ENCODE measurements around the gene DENND1B.

DENND1B gene

DNA sequence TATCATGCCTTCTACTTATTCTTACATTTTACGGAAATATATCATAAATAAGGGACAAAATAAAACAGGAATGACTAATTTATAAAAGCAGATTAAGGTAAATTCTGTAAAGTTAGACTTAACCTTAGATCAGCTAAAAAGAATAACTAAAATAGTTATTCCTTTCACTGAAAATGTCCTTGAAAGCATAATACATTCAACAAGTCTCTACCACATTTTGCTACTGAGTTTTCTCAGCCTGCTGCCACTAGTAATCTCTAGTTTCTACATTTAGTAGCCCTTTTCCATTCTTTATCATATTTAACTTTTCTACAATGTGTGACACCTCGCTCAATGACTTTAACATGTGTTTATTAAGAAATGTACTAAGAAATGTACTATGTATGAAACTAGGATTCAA, 89.0 kb downstream of the DENND1B start:
- DNase-seq (ENCODE audit: low read depth in 2 of 2), result no peak

DNA sequence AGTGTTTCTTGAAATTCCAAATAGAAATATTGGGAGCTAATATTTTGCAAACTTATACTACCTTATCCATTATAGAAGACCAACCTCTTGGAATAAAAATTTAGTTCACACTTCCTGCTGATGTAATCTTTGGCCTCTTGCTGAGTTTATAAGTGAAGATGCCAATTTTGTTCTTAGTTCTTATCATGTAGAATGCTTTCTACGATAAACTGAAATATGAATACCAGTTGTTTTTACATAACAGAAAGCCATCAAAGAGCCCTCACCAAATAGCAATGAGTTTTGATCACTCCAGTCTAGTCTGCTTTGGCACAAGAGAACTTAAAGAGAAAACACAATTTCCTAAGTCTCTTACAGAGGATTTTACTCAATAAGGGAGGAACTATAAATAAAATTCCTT, 89.5 kb downstream of the DENND1B start:
- DNase-seq (ENCODE audit: low read depth in 2 of 2), result no peak

DNA sequence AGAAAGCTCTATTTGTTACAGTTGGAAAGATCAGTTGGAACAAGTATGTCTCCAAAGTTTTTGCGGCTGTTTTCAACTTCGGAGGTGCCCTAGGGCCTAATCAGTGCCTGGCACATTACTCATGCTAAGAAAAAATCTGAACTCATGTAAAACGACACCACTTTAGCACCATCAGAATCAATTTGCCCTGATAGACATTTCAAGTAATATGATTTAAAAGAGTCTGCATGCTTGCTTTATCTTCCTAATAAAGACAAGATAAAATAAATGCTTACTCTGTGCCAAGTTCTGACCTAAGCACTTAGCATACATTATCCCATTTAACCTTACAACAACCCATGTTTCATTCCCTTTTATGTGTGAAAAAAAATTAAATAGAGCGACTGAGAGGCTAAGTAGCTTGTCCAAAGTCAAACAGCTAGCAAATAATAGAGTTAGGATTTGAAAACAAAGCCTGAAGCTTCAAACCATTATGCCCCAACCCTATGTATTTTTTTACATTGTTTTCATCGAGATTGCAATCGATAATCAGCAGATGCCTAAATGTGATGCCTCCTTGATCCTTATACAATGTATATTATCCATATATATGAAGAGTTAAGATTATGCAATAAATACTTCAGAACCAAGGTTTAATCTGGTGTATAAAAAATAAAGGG, 91.3 kb downstream of the DENND1B start:
- no peak for DNase-seq (ENCODE audit: low read depth in 2 of 2)

DNA sequence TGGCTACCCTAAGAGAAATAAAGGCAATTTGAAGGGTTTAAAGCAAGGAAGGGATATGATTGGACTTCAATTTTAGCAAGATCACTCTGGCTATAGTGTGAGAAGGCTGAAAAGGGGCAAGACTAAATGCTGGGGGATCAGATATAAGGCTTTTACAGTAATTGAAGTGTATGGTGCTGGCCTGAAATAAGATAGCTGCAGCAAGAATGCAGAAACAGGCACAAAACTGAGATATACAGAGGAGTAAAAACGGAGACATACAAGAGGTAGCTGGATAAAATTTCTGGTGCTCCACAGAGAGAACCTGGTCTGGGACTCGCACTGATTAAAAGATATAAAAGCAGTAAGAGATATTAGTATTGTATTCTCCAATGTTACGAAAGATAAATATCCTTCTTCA, 92.0 kb downstream of the DENND1B start:
- no peak for DNase-seq (ENCODE audit: low read depth in 2 of 2)

DNA sequence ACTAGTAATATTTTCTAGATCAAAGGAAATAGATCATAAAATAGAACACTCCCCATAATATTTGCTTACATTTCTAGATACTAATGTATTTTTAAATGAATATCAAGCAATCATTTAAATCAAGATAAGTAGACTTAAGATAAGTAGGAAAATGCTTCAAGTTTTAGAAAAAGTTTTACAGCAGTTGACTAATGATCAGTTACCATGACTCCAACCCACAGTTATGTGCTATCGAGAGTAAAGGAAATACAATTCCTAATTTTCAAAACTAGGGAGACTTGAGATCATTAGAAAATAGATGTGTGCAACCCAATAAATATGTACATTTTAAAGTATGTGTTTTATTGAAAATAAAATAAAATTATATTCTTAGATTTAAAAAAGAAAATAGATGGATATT, 95.0 kb downstream of the DENND1B start:
- no peak for DNase-seq (ENCODE audit: low read depth in 2 of 2)

DNA sequence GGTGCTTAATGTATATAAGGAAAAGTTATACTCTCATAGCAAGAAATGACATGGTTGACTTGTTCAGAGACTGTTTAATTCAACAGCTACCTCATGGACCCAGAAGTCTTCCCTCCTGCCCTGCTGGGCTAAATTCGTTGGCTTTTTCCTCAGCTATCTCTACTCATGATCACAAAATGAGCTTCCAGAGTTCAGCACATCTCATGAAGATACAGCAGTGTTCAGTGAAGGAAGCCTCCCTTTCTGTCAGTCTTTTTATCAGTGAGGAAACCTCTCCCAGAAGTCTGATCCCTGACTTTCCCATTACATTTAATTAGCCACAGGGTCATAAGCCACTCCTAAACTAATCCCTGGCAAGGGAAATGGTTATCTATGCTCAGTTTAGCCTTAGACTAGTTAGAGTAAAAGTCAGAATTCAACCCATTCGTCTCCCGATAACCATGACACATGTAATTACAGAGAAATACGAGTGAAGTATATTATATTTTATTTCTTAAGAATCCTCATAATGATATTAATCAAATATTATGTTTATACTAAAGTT, 97.5 kb downstream of the DENND1B start:
- DNase-seq (ENCODE audit: low read depth in 2 of 2), result no peak

DNA sequence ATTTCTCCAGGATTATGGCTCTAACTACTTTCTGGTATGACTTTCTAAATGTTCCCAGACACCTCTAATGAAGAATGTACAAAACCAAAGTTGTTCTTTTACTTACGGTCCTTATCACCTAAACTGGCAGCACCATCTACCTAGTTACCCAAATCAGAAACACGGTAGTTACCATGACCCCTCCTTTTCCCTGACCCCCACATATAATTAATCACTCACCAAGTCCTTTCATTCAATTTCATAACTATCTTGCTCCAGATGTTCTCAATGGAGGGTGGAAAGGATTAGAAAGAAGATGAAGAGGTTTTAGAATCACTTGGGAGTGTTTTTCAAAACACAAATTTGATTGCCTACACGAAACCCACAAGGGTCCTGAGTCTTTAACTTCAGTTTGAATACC, 98.0 kb downstream of the DENND1B start:
- no peak for DNase-seq (ENCODE audit: low read depth in 2 of 2)

DNA sequence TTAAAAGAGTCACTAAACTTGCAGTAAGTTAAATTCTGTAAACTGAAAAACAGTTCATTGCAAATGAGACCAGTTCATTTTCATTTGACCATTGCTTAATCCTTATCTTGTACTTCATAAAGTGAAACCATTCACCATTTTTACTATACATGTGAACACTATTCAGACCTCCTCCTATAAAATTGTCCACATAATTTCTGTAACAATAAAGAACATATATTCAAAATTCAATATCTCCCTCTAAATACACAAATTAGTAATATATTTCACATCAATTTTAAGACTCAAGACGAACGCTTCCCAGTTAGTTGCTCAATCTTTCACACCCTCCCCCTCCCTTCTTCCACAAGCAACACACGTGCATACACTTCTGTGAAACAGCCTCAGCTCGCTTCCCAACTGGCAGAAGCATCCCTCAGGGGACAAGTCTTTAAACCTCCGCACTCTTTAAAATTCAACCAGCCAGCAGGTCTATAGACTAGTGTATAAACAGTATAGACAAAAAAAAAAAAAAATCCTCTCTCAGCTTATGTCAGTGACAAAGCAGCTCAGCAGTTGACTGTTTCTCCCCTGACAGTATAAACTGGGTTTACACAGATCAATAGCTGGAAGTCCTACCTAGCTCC, 99.6 kb downstream of the DENND1B start:
- DNase-seq (ENCODE audit: low read depth in 2 of 2), result no peak

DNA sequence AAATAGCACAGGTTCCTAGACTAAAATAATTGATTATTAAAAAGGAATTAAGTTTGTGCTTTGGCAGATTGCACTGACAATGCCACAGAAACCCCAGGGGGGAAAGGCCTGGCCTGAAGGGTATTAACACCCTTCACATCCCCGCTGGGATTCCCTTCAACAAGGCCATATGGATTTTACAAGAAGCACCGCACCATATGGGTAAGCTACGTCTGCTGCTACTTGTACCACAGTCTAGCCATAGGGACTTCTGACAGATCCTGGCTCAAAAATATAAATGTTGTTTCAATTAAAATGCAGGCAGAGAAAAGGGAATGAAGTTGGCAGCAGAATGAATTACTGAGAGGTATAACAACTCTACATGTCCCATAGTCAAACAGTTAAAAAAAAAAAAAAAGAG, 101.0 kb downstream of the DENND1B start:
- DNase-seq (ENCODE audit: low read depth in 2 of 2), result no peak

DNA sequence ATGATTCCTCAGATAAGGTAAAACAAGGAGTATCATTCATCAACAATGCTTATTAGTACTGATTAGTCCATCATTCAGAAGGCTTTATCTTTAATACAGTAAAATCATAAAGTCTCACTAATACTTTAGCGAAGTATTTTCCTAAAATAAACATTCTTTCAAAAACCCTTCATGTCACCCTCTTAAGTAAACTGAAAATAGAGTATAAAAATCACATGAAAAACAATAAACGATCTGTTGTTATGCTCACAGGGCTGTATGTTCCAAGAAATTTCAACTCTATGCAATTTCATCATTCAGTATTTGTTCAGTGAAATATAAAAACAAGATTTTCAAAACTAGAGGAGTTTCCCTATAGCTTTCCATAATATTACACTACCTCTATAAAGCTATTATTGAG, 102.0 kb downstream of the DENND1B start:
- DNase-seq (ENCODE audit: low read depth in 2 of 2), result no peak

DNA sequence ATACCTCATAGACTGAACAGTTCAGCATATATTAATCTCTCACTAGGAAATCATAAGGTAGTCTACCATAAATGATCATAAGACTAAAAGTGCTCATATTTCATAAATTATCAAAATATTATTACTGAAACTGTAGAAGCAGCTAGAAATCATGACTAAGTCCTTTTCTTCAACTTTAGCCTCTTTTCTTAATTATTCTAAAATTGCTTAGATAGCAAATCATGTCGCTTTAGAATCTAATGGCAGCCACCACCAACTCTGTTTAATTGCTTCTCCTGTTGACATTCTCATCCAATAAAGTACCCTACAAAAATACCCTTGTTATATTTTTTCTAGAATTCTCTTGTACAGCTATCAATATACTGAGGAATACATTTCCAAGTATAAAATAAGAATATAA, 102.9 kb downstream of the DENND1B start:
- DNase-seq (ENCODE audit: low read depth in 2 of 2), result no peak

DNA sequence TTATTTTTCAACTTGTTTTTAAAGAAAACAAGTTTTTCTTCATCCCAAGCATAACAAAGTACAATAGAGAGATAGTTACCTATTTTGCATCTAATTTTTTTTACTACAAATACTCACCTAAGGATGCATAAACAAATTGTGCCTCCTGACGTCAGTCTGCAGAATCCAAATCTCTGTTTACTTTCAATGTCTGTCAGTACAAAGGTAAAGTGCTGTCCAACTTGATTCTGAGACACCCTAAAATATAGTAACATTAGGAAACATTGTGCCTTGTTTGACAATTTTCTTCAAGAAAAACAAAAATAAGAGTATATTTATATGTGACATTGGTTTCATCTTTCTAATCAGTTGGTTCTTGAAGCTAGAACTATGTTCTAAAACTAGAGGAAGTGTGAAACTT, 103.4 kb downstream of the DENND1B start:
- DNase-seq (ENCODE audit: low read depth in 2 of 2), result no peak

DNA sequence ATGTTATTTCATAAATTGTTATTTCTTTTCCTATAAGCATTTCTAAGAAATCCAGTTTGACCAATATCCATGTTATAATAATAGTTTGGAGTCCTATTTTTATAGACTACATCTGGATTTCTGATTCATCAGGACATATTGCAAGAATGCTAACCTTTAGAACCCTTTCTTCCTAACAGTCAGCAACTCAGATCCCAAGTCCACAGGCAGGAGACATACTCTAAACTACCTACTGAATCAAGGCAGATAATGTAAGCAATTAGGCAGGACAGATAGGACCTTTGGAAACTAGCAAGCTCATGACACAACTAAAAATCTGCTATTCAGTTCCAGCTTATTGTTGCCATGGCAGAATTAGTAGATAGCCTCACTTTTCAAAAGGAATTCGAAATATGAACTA, 104.1 kb downstream of the DENND1B start:
- DNase-seq (ENCODE audit: low read depth in 2 of 2), result no peak

DNA sequence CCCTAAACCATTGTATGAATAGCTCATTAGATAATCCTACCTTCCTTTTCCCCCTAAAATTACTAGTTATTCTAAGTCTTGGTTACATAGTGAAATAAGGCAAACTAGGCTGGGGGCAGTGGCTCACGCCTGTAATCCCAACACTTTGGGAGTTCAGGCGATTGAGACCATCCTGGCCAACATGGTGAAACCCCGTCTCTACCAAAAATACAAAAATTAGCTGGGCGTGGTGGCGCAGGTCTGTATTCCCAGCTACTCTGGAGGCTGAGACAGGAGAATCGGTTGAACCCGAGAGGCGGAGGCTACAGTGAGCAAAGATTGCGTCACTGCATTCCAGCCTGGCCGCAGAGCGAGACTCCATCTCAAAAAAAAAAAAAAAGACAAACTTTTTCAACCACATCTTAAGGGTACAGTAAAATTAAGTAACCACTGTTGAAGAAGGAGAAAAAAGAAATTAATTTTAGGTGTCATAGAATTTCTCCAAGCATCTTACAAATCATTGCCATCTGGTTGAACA, 108.5 kb downstream of the DENND1B start:
- no peak for DNase-seq (ENCODE audit: low read depth in 2 of 2)

DNA sequence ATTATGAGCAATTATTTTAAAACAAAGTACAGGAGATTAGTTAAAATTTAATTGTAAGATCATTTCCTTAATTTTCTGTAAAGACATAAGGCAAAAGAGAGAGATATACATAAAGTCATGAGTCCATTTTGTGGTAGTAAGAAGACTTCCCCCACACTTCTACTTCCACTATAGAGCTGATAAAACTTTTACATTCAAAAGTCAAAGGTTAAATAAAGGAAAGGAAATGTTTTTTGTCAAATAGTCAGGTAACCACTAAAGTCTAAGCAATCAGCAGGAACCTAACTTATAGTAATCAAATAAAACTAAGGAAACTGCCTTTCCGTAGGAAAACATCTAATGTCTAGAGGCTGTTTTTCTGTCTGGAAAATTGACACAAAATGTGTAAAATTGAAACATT, 110.9 kb downstream of the DENND1B start:
- no peak for DNase-seq (ENCODE audit: low read depth in 2 of 2)

DNA sequence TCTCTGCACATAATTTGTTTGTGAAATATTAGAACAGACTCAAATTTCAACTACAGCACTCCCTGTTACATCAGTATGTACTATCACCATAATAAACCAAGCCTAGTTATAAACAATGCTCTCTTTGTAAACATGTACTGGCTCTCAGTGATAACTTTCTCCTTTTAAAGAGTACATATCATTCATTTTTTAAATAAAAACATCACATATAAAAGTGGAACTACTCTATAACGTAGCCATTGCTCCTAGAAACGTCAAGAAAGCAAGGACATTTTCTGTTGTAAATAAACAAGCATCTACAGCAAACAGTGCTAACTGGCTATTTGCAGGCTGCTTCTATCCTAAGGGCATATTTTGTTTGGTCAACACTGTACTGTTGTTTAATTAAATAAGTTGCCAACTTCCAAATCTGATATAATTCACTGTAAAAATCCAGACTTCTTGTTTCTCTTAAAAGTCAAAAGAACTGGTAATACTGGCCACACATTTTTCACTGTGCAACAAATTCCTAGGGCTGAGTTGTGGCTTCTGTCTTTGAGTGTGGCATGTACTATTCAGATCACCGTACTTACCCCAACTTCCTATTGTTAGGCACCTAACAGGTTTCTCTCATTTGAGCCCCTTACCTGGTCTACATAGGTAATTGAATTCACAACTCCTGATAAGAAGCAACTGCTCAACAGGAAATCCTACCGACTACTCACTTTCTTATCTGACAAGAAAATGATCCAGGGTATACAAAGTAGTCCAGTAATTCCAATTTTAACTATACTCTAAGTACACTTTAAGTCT, 111.9 kb downstream of the DENND1B start:
- DNase-seq (ENCODE audit: low read depth in 2 of 2), result no peak

DNA sequence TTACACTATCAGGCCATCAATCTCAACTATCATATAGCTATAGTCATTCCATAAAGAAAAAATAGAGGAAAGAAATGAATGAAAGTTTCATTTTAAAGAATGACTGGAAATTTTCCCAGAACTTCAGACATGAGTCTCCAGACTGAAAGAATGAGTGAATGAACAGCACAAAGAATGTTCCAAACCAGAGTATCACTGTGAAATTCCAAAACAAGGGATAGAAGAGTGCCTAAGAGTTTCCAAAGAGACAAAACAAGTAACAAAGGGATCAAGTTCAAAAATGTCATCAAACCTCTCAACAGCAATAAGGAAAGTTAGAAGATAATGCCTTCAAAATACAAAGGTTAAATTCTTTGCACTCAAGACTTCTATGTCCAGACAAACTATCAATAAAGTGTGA, 114.9 kb downstream of the DENND1B start:
- DNase-seq (ENCODE audit: low read depth in 2 of 2), result no peak

DNA sequence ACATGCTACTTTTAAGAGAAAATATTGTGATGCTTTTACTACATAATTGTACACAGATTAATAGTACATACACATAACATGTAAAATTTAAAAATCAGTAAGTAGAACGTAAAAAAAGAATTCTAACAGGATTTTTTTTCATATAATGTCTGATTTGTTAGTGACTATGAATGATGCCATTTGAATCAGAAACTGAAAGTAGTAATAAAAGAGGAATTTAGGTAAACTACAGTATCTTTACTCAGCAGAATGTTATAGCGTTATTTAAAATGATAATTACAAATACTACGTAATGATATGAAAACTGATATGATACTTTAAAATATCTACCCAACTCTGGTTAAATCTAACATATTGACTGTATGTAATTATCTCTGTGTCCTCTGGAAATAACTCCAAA, 116.1 kb downstream of the DENND1B start:
- no peak for DNase-seq (ENCODE audit: low read depth in 2 of 2)

DNA sequence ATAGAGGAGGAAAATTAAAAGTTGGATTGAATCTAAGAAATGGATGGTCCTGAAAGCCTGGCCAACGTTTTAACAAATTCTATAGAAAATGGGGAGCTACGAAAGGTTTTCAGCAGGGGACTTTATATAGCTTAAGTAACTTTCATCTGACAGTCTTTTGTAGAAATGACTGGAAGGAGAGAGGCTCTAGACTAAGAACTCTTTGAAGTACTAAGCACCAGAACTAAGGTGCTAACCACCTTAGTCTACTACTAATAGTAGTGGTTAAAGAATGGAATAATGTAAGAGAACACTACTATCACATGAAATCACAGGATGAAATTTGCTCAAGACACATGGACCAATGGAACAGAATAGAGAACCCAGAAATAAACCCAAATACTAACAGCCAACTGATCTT, 126.1 kb downstream of the DENND1B start:
- no peak for DNase-seq (ENCODE audit: low read depth in 2 of 2)

DNA sequence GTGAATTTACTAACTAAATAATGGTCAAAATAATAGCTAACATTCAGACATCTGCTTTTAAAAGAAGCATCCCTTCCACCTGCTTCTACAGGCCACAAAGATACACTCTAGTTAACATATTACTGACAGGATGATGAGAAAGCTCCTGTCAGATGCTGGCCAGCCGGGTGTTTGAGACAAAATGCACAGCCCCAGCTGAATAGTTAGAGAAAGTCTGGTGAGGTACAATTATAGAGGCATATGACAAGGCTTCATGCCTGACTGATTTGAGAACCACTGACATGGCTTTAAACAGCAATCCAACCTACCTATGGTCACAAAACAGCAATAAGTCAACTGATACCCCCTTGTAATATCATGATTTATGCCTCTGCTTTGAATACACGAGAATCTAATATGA, 137.0 kb downstream of the DENND1B start:
- no peak for DNase-seq (ENCODE audit: low read depth in 2 of 2)

DNA sequence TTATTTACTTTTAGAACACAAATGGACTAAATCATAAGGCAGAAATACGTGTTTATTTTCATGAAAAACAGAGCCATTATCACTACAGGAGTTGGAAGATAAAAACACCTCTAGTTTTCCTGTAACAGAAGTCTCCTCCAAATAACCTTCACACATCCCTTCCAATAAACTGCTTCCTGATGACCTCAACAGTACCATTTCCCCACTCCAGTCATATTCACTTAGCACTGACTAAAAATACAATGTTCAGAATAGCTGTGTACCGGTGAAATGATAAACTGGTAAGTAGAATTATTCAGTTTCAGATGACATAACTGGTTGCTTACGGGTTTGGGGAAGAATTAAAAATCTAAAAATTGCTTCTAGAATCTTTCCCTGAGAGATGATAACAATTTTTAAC, 137.9 kb downstream of the DENND1B start:
- no peak for DNase-seq (ENCODE audit: low read depth in 2 of 2)

DNA sequence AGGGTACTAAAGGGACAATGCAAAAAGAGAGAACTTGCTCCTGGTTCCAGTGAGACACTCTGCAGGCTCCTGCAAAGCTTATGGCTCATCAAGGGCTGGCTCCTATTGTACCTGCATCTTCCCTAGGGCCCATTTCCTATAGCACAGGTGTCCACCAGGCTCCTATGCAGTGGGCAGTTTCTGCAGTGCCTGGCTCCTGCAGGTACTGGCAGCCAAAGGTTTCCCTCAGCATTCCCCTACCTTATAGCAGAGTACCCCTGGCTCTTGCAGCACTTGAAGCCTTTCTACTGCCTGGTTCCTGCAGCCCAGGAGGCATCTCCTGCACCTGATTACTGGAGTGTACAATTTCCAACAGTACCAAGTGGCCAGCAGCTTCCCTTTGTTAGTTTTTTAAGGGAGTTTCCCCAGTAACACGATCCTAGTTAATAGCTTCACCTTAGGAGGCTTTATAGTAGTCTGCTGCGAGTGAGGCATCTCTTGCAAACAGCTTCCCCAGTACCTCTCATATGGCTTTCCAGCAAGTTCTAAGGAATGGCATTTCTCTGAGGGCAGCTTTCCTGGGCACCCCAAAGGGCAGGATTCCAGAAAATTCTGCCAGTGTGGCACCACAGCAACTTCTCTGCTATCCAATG, 141.7 kb downstream of the DENND1B start:
- DNase-seq (ENCODE audit: low read depth in 2 of 2), result no peak

All from stimulated activated CD8-positive, alpha-beta memory T cell treated with anti-CD3 and anti-CD28 coated beads, Interleukin-2, amount 100 ng/mL, for 1 hour (primary cell).